Osteoblast (primary cell): Measurements from ENCODE around the gene COL25A1. TPM values are rescaled to one million over a fixed set of nuclear protein-coding genes. Genes with fewer than 3 reads are reported as not detected.

Experiments used
- DNase-seq: peaks from one replicate; pipeline ENCODE4 v3.0.0; 2011; ENCODE audit warnings: low spot score, mixed read lengths; ENCODE audit not compliant: insufficient read length; ENCODE audit errors: missing footprints
- H2AFZ ChIP-seq: 2 replicates; pipeline ENCODE4 v1.6.0; 2011; ENCODE audit warnings: mild to moderate bottlenecking, low read length
- H3K27ac ChIP-seq: 2 replicates; pipeline ENCODE4 v1.5.1; 2011; ENCODE audit warnings: mild to moderate bottlenecking, low read depth, low read length, moderate library complexity
- H3K27me3 ChIP-seq: 2 replicates; pipeline ENCODE4 v1.6.0; 2012; ENCODE audit warnings: mild to moderate bottlenecking, control low read depth, inconsistent platforms, low read length, moderate library complexity; ENCODE audit not compliant: insufficient read depth
- H3K36me3 ChIP-seq: 2 replicates; pipeline ENCODE4 v1.5.1; 2011; ENCODE audit warnings: mild to moderate bottlenecking, low read length, control low read depth, moderate library complexity; ENCODE audit not compliant: insufficient read depth
- H3K4me1 ChIP-seq: 2 replicates; pipeline ENCODE4 v1.5.1; 2011; ENCODE audit warnings: mild to moderate bottlenecking, low read length, control low read depth, moderate library complexity; ENCODE audit not compliant: insufficient read depth
- H3K4me2 ChIP-seq: 2 replicates; pipeline ENCODE4 v1.6.0; 2011; ENCODE audit warnings: mild to moderate bottlenecking, low read length; ENCODE audit not compliant: insufficient read depth
- H3K4me3 ChIP-seq: fragments of 200-600 bp; sonication (generic); 3 replicates; pipeline ENCODE4 v1.5.1; 2012; ENCODE audit warnings: mild to moderate bottlenecking, low read length, inconsistent platforms; ENCODE audit not compliant: insufficient read depth
- H3K79me2 ChIP-seq: 2 replicates; pipeline ENCODE4 v1.6.0; 2012; ENCODE audit warnings: mild to moderate bottlenecking, low read length, control low read depth, inconsistent platforms; ENCODE audit not compliant: insufficient read depth
- H3K9me3 ChIP-seq: 2 replicates; pipeline ENCODE4 v1.5.1; 2011; ENCODE audit warnings: low read depth, low read length, control low read depth
- H4K20me1 ChIP-seq: 2 replicates; pipeline ENCODE4 v1.6.0; 2012; ENCODE audit warnings: mild to moderate bottlenecking, low read length, control low read depth; ENCODE audit not compliant: insufficient read depth
- CTCF ChIP-seq: IDR thresholded peaks from 2 replicates; pipeline ENCODE4 v1.5.1; 2011; ENCODE audit warnings: mild to moderate bottlenecking, low read depth, low read length, moderate library complexity; ENCODE audit errors: extremely low read depth
- total RNA-seq: library from RNA; depleted of rRNA; stranded (reverse); fragments of >200 nt; gene quantifications from 2 replicates; pipeline ENCODE4 v1.2.3, GENCODE V29; 2012

The COL25A1 gene
- total RNA-seq, 1 donor: 1.4 TPM

DNA sequence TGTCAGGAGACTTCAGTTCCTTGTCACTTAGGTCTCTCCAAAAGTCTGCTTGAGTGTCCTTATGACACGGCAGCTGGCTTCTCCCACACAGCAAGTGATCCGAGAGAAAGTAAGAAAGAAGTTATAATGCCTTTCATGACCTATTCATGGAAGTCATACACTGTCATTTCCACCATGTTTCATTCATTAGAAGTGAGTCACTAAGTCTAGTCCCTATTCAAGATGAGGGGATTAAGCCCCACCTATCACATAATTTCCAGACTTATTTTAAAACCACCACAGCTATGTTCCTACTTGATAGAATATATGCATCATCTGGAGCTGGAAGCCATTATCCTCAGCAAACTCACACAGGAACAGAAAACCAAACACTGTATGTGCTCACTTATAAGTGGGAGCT is 25.2 kb upstream of the COL25A1 start:
- Histone ChIP-seq H3K27me3 (no peaks in the 10 kb centered on the region), H3K9me3 (no peaks in the 10 kb centered on the region), H3K4me3 (no peak overlapping the region), H3K79me2 (no peaks in the 10 kb centered on the region), H3K4me1 (no peaks in the 10 kb centered on the region), H3K4me2 (no peak overlapping the region), H3K36me3 (no peaks in the 10 kb centered on the region), H2AFZ (no peak overlapping the region), H3K27ac (no peak overlapping the region), H4K20me1 (no peaks in the 10 kb centered on the region)
- TF ChIP-seq CTCF: no peak
- no peak for DNase-seq

- no peak for TF ChIP-seq CTCF
- H4K20me1 ChIP-seq: no peaks in the 10 kb centered on the region
These were observed 23.2 kb upstream of the COL25A1 start for GRCh38 chr4:109325698-109326097.

DNA sequence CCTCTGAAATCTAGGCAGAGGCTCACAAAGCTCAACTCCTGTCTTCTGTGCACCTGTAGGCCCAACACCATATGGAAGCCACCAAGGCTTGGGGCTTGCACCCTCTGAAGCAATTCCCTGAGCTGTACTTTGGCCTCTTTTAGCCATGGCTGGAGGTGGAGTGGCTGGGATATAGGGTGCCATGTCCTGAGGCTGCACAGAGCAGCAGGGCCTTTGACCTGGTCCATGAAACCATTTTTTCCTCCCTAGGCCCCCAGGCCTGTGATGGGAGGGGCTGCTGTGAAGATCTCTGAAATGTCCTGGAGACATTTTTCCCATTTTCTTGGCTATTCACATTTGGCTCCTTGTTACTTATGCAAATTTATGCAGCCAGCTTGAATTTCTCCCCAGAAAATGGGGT is 20.9 kb upstream of the COL25A1 start:
- H3K36me3 ChIP-seq: no peaks in the 10 kb centered on the region
- no peaks in the 10 kb centered on the region for H3K9me3 ChIP-seq
- H3K4me2 ChIP-seq: no peak overlapping the region
- no peaks in the 10 kb centered on the region for H4K20me1 ChIP-seq
- no peaks in the 10 kb centered on the region for H3K79me2 ChIP-seq
- TF ChIP-seq CTCF: no peak
- no peak overlapping the region for H3K27ac ChIP-seq
- DNase-seq: no peak
- no peaks in the 10 kb centered on the region for H3K4me1 ChIP-seq
- H3K27me3 ChIP-seq: no peaks in the 10 kb centered on the region
- no peak overlapping the region for H3K4me3 ChIP-seq
- no peak overlapping the region for H2AFZ ChIP-seq

More at GRCh38 chr4:109325698-109326097, 23.2 kb upstream of the COL25A1 start:
- Histone ChIP-seq H3K4me3 (no peak overlapping the region), H3K4me2 (no peak overlapping the region), H3K4me1 (no peaks in the 10 kb centered on the region), H3K36me3 (no peaks in the 10 kb centered on the region), H3K79me2 (no peaks in the 10 kb centered on the region), H3K27me3 (no peaks in the 10 kb centered on the region), H2AFZ (no peak overlapping the region), H3K9me3 (no peaks in the 10 kb centered on the region), H3K27ac (no peak overlapping the region)
- no peak for DNase-seq

DNA sequence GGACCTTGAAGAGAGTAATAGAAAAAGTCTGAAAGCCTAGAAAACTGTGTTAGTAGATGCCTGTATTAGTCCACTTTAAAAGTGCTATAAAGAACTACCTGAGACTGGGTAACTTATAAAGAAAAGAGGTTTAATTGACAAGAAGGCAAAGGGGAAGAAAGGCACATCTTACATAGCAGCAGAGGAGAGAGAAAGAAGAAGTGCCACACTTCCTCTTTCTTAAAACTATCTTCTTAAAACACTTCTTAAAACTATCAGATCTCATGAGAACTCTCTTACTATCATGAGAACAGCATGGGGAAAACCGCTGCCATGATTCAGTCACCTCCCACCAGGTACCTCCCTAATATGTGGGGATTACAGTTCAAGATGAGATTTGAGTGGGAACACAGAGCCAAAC is 18.8 kb upstream of the COL25A1 start:
- Histone ChIP-seq H3K4me3 (no peak overlapping the region), H3K9me3 (no peaks in the 10 kb centered on the region), H3K4me2 (no peak overlapping the region), H2AFZ (no peak overlapping the region), H3K4me1 (no peaks in the 10 kb centered on the region), H3K27ac (no peak overlapping the region), H3K27me3 (no peaks in the 10 kb centered on the region), H3K79me2 (no peaks in the 10 kb centered on the region), H4K20me1 (no peaks in the 10 kb centered on the region), H3K36me3 (no peaks in the 10 kb centered on the region)
- DNase-seq: no peak
- no peak for TF ChIP-seq CTCF
